A673 (cell line): ENCODE results near the gene SOBP. TPM values are rescaled to one million over a fixed set of nuclear protein-coding genes. Genes with fewer than 3 reads are reported as not detected.

Experiments used
- BruUV-seq: library from RNA; stranded (reverse); fragments of 400-500 nt; replicated peaks from 2 replicates; lab custom pipeline; 2021; lab: Mats Ljungman, UMichigan
- CTCF ChIA-PET: fragments of 300-600 bp; sonication (Branson Sonifier 250); formaldehyde crosslinking; loops from one replicate; lab custom pipeline; 2022; ENCODE audit warnings: antibody characterized with exemption; lab: Charles Lee
- POLR2A ChIA-PET: fragments of 300-600 bp; sonication (Branson Sonifier 250); formaldehyde crosslinking; loops from one replicate; lab custom pipeline; 2022; ENCODE audit warnings: antibody characterized with exemption; ENCODE audit not compliant: low non-redundant PET; lab: Charles Lee
- DNase-seq: peaks from one replicate; pipeline ENCODE4 v3.0.0-alpha.2; 2015; ENCODE audit warnings: low spot score
- H3K27ac ChIP-seq: fragments of 200-600 bp; sonication (generic); 2 replicates; pipeline ENCODE4 v1.5.1; 2016; ENCODE audit warnings: mixed run types, low read depth, mild to moderate bottlenecking, mixed read lengths, antibody characterized with exemption, low read length; ENCODE audit not compliant: poor library complexity, severe bottlenecking
- H3K27me3 ChIP-seq: fragments of 200-600 bp; sonication (generic); replicated peaks from 2 replicates; pipeline ENCODE4 v1.6.1; 2017; ENCODE audit warnings: mixed run types, low read depth, mild to moderate bottlenecking, mixed read lengths, antibody characterized with exemption, low read length; ENCODE audit not compliant: insufficient read depth, poor library complexity
- H3K36me3 ChIP-seq: fragments of 200-600 bp; sonication (generic); 2 replicates; pipeline ENCODE4 v1.6.1; 2016; ENCODE audit warnings: mixed run types, mild to moderate bottlenecking, mixed read lengths, antibody characterized with exemption, low read length; ENCODE audit not compliant: insufficient read depth, poor library complexity, severe bottlenecking
- H3K4me1 ChIP-seq: fragments of 200-600 bp; sonication (generic); 2 replicates; pipeline ENCODE4 v1.6.1; 2017; ENCODE audit warnings: mixed run types, mild to moderate bottlenecking, mixed read lengths, antibody characterized with exemption, low read length; ENCODE audit not compliant: insufficient read depth, poor library complexity, severe bottlenecking
- H3K4me3 ChIP-seq: fragments of 200-600 bp; sonication (generic); 2 replicates; pipeline ENCODE4 v1.5.1; 2016; ENCODE audit warnings: low read depth, mixed run types, mild to moderate bottlenecking, mixed read lengths, low read length; ENCODE audit not compliant: poor library complexity, severe bottlenecking
- H3K9me3 ChIP-seq: fragments of 200-600 bp; sonication (generic); 2 replicates; pipeline ENCODE4 v1.6.1; 2016; ENCODE audit warnings: mixed run types, low read depth, mild to moderate bottlenecking, mixed read lengths, antibody characterized with exemption, low read length; ENCODE audit not compliant: poor library complexity, severe bottlenecking
- EZH2 ChIP-seq: fragments of 200-600 bp; sonication (generic); IDR thresholded peaks from 2 replicates; pipeline ENCODE4 v1.6.1; 2017; ENCODE audit warnings: borderline replicate concordance, low read depth, mild to moderate bottlenecking, mixed read lengths, antibody characterized with exemption, low read length; ENCODE audit not compliant: poor library complexity, severe bottlenecking
- intact Hi-C: fragments of 100-400 bp; cut with micrococcal nuclease; formaldehyde crosslinking; loops from one replicate; pipeline ENCODE4 v1.10.0; 2022; ENCODE audit not compliant: unreplicated experiment
- total RNA-seq: library from RNA; stranded (reverse); gene quantifications from 2 replicates; pipeline ENCODE4 v1.2.3, GENCODE V29; 2021
- TF ChIP-seq, protein P1 (sequence below): fragments of 300-800, 200-600 bp; sonication (generic); conservative IDR thresholded peaks from 2 replicates; pipeline ENCODE4 v1.5.1; 2017; ENCODE audit warnings: low read depth, mild to moderate bottlenecking, antibody characterized with exemption, low read length, moderate library complexity, mixed read lengths

Gene SOBP
- total RNA-seq, 1 experiment from 2014 or later: 3.3 TPM

DNA sequence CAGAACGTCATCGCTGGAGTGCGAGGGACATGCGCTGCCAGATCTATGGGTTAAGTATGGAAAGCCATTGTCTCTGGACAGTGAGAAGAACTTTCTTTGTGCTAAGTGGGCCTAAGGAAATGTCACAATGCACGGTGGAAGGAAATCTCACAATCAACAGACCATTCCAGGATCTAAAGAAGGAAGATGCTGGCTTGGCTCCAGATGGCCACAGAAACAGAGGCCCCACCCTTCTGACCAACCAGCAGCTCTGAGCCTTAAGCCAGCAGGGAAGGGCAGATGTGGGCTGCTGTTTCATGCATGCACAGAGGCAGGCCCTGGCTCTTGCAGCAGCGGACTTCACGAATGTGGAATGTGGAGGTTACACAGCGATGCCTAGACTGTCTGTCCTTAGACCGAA, 156.3 kb downstream of the SOBP start:
- TF ChIP-seq, protein P1, sequence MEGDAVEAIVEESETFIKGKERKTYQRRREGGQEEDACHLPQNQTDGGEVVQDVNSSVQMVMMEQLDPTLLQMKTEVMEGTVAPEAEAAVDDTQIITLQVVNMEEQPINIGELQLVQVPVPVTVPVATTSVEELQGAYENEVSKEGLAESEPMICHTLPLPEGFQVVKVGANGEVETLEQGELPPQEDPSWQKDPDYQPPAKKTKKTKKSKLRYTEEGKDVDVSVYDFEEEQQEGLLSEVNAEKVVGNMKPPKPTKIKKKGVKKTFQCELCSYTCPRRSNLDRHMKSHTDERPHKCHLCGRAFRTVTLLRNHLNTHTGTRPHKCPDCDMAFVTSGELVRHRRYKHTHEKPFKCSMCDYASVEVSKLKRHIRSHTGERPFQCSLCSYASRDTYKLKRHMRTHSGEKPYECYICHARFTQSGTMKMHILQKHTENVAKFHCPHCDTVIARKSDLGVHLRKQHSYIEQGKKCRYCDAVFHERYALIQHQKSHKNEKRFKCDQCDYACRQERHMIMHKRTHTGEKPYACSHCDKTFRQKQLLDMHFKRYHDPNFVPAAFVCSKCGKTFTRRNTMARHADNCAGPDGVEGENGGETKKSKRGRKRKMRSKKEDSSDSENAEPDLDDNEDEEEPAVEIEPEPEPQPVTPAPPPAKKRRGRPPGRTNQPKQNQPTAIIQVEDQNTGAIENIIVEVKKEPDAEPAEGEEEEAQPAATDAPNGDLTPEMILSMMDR: no peak
- TF ChIP-seq EZH2: no peak
- H3K4me3 ChIP-seq: no peak overlapping the region
- BruUV-seq: no TSS peak
- intact Hi-C loops: no loop called here
- no peaks in the 10 kb centered on the region for H3K4me1 ChIP-seq
- H3K27ac ChIP-seq: no peak overlapping the region
- DNase-seq: no peak
- no peaks in the 10 kb centered on the region for H3K27me3 ChIP-seq
- H3K36me3 ChIP-seq: no peaks in the 10 kb centered on the region
- POLR2A ChIA-PET: no interaction called here
- CTCF ChIA-PET: no interaction called here
- no peaks in the 10 kb centered on the region for H3K9me3 ChIP-seq

DNA sequence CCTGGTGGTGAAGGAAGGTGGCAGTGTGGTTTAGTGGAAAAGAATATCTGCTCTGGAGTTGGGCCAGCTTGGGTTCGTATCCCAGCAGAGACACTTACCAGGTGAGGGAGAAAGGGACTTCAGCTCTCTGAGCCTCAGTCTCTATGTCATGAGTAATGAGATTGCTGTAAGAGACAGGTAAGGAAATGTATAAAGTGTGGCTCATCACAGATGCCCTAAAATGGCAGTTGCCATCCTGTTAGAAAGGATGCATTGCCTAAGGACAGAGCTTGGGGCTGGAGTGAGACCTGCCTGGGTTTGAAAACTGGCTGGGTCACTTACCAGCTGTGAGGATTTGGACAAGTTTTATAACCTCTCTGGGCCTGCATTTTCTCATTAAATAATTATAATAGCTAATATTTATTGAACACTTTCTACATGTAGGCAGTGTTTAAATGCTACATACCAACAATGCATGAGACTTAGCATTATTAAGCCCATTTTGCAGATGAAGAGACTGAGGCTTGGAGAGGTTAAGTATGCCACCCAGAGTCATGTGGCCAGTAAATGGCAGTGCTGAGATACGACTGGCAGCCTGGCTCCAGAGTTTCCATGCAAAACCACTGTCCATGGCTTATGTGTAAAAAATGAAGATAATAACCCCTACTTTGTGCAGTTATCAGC, 157.0 kb downstream of the SOBP start:
- DNase-seq: no peak
- no peaks in the 10 kb centered on the region for H3K27me3 ChIP-seq
- POLR2A ChIA-PET: no interaction called here
- H3K9me3 ChIP-seq: no peaks in the 10 kb centered on the region
- H3K36me3 ChIP-seq: no peaks in the 10 kb centered on the region
- H3K4me3 ChIP-seq: no peak overlapping the region
- H3K4me1 ChIP-seq: no peaks in the 10 kb centered on the region
- CTCF ChIA-PET: no interaction called here
- TF ChIP-seq, protein P1: no peak
- TF ChIP-seq EZH2: no peak
- H3K27ac ChIP-seq: no peak overlapping the region
- BruUV-seq: no TSS peak
- intact Hi-C loops: no loop called here

DNA sequence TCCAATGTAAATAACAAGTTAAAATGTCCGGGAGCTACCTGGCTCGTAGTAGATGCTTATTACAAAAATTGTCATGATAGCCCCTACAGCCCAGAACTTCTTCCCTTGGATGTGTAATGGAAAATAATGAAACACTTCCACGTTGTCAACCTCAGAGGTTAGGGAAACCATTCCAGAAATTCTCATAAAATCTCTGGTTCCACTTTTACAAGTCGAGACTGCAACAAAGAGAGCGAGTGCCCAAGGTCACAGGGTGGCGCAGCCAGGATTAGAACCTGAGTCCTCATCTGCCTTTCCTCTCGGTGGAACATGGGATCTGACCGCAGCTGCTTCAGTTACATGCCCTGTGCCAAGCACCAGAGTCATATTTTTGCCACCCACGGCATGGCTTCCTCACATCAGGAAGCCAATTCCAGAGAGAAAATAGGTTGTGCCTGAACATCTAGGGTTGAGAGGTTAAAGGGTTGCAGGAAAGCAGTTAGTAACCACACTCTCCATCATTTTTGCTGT, 157.6 kb downstream of the SOBP start:
- Histone ChIP-seq H3K4me1 (no peaks in the 10 kb centered on the region), H3K9me3 (no peaks in the 10 kb centered on the region), H3K4me3 (no peak overlapping the region), H3K27ac (no peak overlapping the region), H3K36me3 (no peaks in the 10 kb centered on the region), H3K27me3 (no peaks in the 10 kb centered on the region)
- no TSS peak for BruUV-seq
- CTCF ChIA-PET: no interaction called here
- DNase-seq: no peak
- POLR2A ChIA-PET: no interaction called here
- TF ChIP-seq, protein P1: no peak
- no peak for TF ChIP-seq EZH2
- intact Hi-C loops: no loop called here
